Posterior cingulate gyrus (tissue), 11 donors: ENCODE measurements around the gene KDM4C.
A peak's percentile ranks its signal among the peaks of the same experiment; 100 is the strongest.

Experiments
- DNase-seq, 10 donors: peaks; one replicate each; pipeline versions ENCODE4 v3.0.0 to v3.0.0-alpha.2; 2020 to 2021; ENCODE audit warnings: mixed read lengths in 3 of 10
- intact Hi-C: fragments of 100-400 bp; cut with DNase I; formaldehyde crosslinking; loops from one replicate; pipeline ENCODE4 v1.15.1; 2023

Gene KDM4C

GRCh38 chr9:7147121-7148090 lies 389.6 kb downstream of the KDM4C start:
- peak in 4 of 10 donors; percentile 26 to 90 (median 58) for DNase-seq
- intact Hi-C loops = no loop called here

- intact Hi-C loops = no loop called here
- DNase-seq = peak in 1 of 10 donors; percentile 77
These were observed 390.5 kb downstream of the KDM4C start for GRCh38 chr9:7148243-7148765.

DNA sequence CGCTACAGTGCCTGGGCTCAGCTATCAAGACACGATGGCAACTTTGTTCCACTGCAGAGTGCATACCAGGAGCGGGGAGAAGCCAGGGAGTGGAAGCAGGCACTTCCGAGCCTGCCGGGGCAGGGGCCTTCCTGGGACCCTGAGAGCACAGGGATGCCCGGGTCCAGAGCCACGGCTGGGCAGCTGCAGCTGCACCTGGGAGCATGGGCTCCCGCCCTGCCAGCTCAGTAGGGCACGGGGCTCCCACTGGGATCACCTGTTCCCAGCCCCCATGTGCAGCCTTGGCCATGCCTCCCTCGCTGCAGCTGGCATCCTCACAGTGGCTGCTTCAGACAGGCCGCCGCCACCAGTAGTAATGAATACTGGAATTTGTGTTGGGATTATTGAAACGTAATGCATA lies 391.5 kb downstream of the KDM4C start:
- DNase-seq = peak in 2 of 10 donors; percentile 77 to 78
- intact Hi-C loops = no loop called here

- DNase-seq = no peak
- intact Hi-C loops = no loop called here
These were observed 392.5 kb downstream of the KDM4C start for GRCh38 chr9:7150153-7150890.

GRCh38 chr9:7153134-7153533 lies 395.4 kb downstream of the KDM4C start:
- intact Hi-C loops = no loop called here
- DNase-seq = no peak

GRCh38 chr9:7153566-7153965 lies 395.8 kb downstream of the KDM4C start:
- DNase-seq = no peak
- intact Hi-C loops = no loop called here

- no peak for DNase-seq
- intact Hi-C loops = no loop called here
These were observed 396.3 kb downstream of the KDM4C start for GRCh38 chr9:7154003-7154619.

DNA sequence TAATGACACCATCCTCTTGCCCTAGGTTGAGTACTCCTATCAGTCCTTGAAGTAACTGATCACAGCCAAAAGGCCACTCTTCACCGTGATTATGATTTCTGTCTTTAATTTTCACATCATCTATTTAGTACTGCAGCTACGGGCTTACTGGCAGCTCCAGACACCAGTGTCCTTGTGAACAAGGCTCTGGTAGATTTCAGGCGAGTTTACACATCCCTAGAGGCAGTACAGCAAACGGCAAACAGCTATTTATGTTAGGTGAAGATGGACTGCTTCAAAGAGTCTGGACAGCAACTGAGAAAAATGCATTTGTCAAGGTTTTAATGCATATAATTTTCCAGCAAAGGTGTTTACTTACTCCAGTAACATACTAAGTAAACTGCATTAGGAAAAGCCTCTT lies 396.9 kb downstream of the KDM4C start:
- no peak for DNase-seq
- intact Hi-C loops = no loop called here

- intact Hi-C loops = no loop called here
These were observed 403.7 kb downstream of the KDM4C start for GRCh38 chr9:7161469-7161868.

GRCh38 chr9:7163932-7164331 lies 406.2 kb downstream of the KDM4C start:
- DNase-seq = no peak
- intact Hi-C loops = no loop called here

More at GRCh38 chr9:7161469-7161868, 403.7 kb downstream of the KDM4C start:
- DNase-seq = no peak

DNA sequence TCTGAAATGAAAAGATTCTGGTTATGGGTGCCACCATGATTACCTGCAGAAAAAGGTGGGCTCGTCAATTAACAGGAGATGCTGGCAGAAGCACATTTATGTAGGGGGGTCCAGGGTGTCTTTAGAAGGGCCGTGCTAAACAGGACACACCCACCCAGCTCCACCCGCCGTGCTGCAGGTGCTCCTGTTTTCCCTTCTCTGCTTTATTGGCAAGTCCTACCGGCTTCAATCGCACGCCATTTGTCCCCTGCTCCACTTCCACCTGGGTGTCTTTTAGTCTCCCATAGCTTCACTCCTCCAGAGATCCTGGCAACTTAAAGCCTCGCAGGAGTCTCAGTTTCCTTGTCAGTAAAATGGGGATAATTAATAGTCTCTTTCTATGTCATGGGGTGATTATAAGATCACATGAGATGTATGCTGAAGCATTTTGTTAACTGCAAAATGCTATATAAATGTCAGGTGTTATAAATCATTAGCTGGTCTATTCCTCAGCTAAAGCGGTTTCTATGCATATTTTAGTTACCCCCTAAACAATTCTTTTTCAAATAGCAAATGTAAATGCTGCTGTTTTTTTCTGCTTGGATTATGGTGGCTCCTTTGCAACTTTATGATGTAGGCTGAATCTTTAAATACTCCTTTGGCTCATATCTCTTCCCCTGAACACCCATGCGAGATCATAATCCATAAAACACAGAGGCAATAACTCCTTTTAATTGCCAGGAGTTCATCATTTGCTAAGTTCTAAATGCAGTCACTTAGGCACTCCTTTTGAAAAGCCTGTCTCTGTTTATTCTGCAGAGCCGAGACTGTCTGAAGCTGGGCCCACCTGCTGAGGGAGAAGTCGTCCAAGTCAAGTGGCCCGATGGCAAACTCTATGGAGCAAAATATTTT lies 406.9 kb downstream of the KDM4C start:
- intact Hi-C loops = no loop called here
- no peak for DNase-seq

DNA sequence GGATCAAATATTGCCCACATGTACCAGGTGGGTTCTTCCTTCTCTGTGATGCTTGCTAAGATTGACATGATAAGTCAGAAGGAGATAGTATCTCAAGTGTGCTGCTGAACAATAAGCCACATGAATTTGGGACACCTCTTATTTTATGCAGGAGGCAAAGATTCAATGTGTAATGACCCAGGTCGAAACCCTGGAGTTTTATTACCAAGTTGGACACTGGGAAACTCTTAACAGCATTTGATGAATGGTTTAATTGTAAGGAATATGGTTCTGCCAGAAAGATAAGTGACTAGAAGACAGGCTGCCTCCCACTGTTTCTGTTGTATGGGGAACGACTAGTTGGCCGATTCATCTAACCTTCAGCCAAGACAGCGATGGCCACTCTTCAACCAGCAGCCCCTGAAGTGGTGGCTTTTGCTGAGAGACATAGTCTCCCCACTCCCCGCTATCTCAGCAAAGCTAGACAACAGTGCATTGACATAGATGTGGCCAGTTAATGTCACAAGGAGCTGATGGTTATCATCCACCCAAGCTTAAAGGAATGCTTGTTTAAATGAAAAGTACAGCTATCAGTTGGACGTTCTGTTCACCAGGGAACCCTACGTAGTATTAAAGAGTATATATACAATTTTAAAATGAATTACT lies 407.7 kb downstream of the KDM4C start:
- DNase-seq = no peak
- intact Hi-C loops = no loop called here

- intact Hi-C loops = no loop called here
- no peak for DNase-seq
These were observed 408.3 kb downstream of the KDM4C start for GRCh38 chr9:7166074-7166473.

DNA sequence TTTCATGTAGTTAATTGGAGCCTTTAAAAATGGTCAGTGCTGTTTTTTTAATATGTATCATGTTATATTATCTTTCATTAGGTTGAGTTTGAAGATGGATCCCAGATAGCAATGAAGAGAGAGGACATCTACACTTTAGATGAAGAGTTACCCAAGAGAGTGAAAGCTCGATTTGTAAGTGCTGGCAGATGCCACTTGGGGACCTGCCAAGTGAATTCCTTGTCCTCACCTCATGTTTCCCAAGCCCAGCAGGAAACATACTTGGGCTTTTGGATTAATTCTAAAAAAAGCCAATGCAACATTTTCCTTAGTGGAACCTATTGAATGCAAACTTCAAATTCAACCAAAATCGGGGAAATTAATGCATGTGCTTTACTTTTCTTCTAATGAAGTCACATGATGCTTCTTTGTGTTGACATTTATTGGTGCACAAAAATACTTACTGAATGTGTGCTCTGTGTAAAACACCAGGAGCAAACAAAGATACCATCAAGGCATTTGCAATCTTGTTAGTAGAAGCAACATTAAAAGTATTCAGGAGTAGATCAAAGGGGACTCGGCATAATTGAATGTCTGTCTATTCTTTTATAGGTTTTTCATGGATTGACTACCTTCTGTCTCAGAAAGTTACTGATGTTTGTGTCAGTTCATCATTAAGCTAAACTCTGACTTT lies 412.1 kb downstream of the KDM4C start:
- DNase-seq = no peak
- intact Hi-C loops = no loop called here

- DNase-seq = no peak
- intact Hi-C loops = no loop called here
These were observed 413.8 kb downstream of the KDM4C start for GRCh38 chr9:7171396-7172153.

GRCh38 chr9:7172154-7173115 lies 414.7 kb downstream of the KDM4C start:
- intact Hi-C loops = no loop called here
- DNase-seq = no peak

GRCh38 chr9:7173139-7173538 lies 415.4 kb downstream of the KDM4C start:
- no peak for DNase-seq
- intact Hi-C loops = no loop called here
